ENCODE data around the gene MEG3. TPM values are rescaled to one million over a fixed set of nuclear protein-coding genes. Genes with fewer than 3 reads are reported as not detected.

The MEG3 gene
- total and polyA plus RNA-seq, 2 experiments from 2014 or later: not detected

DNA sequence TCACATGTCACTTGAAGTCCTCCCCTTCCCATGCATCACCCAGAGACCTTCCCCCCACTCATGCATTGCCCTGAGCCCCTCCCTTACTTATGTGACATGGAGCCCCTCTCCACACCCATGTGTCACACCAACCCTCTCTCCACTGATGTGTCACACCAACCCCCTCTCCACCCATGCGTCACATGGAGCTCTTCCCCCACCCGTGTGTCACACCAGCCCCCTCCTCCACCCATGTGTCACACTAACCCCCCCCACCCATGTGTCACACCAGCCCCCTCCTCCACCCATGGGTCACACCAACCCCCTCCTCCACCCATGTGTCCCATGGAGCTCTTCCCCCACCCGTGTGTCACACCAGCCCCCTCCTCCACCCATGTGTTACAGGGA is 47.2 kb downstream of the MEG3 start:
- Histone ChIP-seq H4K20me1 (replicated peaks; ENCODE audit: insufficient read depth) (no peaks in the 10 kb centered on the region), H3K36me3 (ENCODE audit: insufficient read depth) (no peaks in the 10 kb centered on the region), H3K79me2 (replicated peaks; ENCODE audit: insufficient read depth) (no peaks in the 10 kb centered on the region), H2AFZ (no peak overlapping the region), H3K4me1 (ENCODE audit: insufficient read depth) (no peaks in the 10 kb centered on the region), H3F3A (replicated peaks; ENCODE audit: low read depth) (no peaks in the 10 kb centered on the region), H3K9me2 (ENCODE audit: insufficient read depth) (no peaks in the 10 kb centered on the region), H3K4me3 (no peak overlapping the region), H3K27me3 (ENCODE audit: insufficient read depth) (no peaks in the 10 kb centered on the region), H3K27ac (ENCODE audit: low read depth) (no peak overlapping the region), H3K4me2 (no peak overlapping the region)
- Mint-ChIP-seq H3K4me1 (no peaks in the 10 kb centered on the region), H3K4me3 (no peak overlapping the region), H3K9me3 (peaks cover 24% of the 10 kb centered on the region), H3K27ac (no peak overlapping the region), H3K27me3 (ENCODE audit: insufficient read depth, low read depth, poor library complexity) (peaks cover 19% of the 10 kb centered on the region), H3K36me3 (ENCODE audit: low read depth) (peaks cover 11% of the 10 kb centered on the region)
- DNase-seq (ENCODE audit: low spot score): no peak
- TF ChIP-seq JUNB (IDR thresholded peaks at IDR 0.05; ENCODE audit: unreplicated experiment): no peak
- ATAC-seq: no peak

DNA sequence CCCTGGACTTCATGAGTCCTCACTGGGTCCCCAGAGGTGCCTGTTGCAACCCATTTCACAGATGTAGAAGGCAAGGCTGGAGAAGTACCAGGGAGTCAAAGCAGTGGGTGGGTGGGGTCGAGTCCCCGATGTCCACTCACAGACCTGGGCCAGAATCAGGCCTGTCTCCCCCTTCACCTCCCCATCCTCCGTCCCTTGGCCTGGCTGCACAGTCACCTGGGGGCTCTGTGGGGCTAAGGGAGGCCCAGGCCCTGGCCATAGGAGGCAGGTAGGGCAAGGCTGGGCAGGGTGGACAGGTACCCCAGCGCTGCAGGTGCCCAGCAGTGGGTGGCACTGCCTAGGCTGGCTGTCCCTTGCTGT is 48.1 kb downstream of the MEG3 start:
- peaks cover 24% of the 10 kb centered on the region for H3K9me3 Mint-ChIP-seq
- no peak for DNase-seq (ENCODE audit: low spot score)
- Histone ChIP-seq H3K79me2 (replicated peaks; ENCODE audit: insufficient read depth) (no peaks in the 10 kb centered on the region), H3K27ac (ENCODE audit: low read depth) (no peak overlapping the region), H3K36me3 (ENCODE audit: insufficient read depth) (no peaks in the 10 kb centered on the region), H3K27me3 (ENCODE audit: insufficient read depth) (no peaks in the 10 kb centered on the region), H3F3A (replicated peaks; ENCODE audit: low read depth) (no peaks in the 10 kb centered on the region), H4K20me1 (replicated peaks; ENCODE audit: insufficient read depth) (no peaks in the 10 kb centered on the region), H3K9me2 (ENCODE audit: insufficient read depth) (no peaks in the 10 kb centered on the region), H3K4me1 (ENCODE audit: insufficient read depth) (no peaks in the 10 kb centered on the region), H3K4me2 (no peak overlapping the region), H3K4me3 (no peak overlapping the region), H2AFZ (no peak overlapping the region)
- ATAC-seq: no peak
- TF ChIP-seq, protein P1, sequence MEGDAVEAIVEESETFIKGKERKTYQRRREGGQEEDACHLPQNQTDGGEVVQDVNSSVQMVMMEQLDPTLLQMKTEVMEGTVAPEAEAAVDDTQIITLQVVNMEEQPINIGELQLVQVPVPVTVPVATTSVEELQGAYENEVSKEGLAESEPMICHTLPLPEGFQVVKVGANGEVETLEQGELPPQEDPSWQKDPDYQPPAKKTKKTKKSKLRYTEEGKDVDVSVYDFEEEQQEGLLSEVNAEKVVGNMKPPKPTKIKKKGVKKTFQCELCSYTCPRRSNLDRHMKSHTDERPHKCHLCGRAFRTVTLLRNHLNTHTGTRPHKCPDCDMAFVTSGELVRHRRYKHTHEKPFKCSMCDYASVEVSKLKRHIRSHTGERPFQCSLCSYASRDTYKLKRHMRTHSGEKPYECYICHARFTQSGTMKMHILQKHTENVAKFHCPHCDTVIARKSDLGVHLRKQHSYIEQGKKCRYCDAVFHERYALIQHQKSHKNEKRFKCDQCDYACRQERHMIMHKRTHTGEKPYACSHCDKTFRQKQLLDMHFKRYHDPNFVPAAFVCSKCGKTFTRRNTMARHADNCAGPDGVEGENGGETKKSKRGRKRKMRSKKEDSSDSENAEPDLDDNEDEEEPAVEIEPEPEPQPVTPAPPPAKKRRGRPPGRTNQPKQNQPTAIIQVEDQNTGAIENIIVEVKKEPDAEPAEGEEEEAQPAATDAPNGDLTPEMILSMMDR (conservative IDR thresholded peaks at IDR 0.05; ENCODE audit: low read depth in 2 of 2): no peak
- peaks cover 11% of the 10 kb centered on the region for H3K36me3 Mint-ChIP-seq (ENCODE audit: low read depth)
- peaks cover 17% of the 10 kb centered on the region for H3K27me3 Mint-ChIP-seq (ENCODE audit: insufficient read depth, low read depth, poor library complexity)
- H3K4me1 Mint-ChIP-seq: no peaks in the 10 kb centered on the region
- no peak overlapping the region for H3K27ac Mint-ChIP-seq
- no peak overlapping the region for H3K4me3 Mint-ChIP-seq

DNA sequence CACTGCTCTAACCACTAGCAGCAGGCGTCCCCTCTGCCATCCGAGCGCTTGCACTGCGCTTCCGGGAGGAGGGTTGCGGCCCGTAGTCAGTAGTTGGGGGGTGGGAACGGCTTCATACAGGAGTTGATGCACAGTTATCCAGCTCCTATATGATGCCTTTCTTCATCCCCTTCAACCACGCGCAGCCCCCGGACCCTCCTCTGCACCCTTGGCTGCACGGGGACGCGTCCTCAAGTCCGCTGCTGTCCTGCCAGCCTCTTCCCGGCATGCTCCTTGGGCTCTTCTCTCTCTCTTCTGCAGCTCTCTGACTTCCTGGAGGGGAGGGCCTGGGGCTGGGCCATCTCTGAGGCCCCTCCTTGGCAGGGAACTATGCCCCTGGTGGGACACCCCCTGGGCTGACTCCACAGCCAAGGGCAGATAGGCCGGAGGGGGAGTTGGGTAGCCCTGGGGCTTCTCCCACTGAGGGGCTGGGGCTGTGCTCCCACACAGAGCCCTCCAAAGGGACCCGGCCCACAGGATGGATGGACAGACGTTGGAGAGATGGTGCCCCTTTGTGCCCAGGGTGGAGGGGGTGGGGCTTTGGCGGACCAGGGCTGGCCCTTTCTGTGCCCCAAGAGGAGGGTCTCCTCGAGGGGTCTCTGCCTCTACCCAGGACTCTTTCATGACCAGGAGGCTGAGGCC is 48.6 kb downstream of the MEG3 start:
- Histone ChIP-seq H4K20me1 (replicated peaks; ENCODE audit: insufficient read depth) (no peaks in the 10 kb centered on the region), H2AFZ (no peak overlapping the region), H3K4me3 (no peak overlapping the region), H3F3A (replicated peaks; ENCODE audit: low read depth) (no peaks in the 10 kb centered on the region), H3K4me1 (ENCODE audit: insufficient read depth) (no peaks in the 10 kb centered on the region), H3K79me2 (replicated peaks; ENCODE audit: insufficient read depth) (no peaks in the 10 kb centered on the region), H3K4me2 (no peak overlapping the region), H3K27me3 (ENCODE audit: insufficient read depth) (no peaks in the 10 kb centered on the region), H3K27ac (ENCODE audit: low read depth) (no peak overlapping the region), H3K9me2 (ENCODE audit: insufficient read depth) (no peaks in the 10 kb centered on the region), H3K36me3 (ENCODE audit: insufficient read depth) (no peaks in the 10 kb centered on the region)
- Mint-ChIP-seq H3K4me1 (no peaks in the 10 kb centered on the region), H3K27ac (no peak overlapping the region), H3K9me3 (peaks cover 24% of the 10 kb centered on the region), H3K36me3 (ENCODE audit: low read depth) (peaks cover 11% of the 10 kb centered on the region), H3K4me3 (no peak overlapping the region), H3K27me3 (ENCODE audit: insufficient read depth, low read depth, poor library complexity) (peaks cover 17% of the 10 kb centered on the region)
- ATAC-seq (no peak), DNase-seq (ENCODE audit: low spot score) (no peak)
- no peak for TF ChIP-seq ZNF114 (CRISPR knock-in tag; IDR thresholded peaks at IDR 0.05)
- TF ChIP-seq, protein P2, sequence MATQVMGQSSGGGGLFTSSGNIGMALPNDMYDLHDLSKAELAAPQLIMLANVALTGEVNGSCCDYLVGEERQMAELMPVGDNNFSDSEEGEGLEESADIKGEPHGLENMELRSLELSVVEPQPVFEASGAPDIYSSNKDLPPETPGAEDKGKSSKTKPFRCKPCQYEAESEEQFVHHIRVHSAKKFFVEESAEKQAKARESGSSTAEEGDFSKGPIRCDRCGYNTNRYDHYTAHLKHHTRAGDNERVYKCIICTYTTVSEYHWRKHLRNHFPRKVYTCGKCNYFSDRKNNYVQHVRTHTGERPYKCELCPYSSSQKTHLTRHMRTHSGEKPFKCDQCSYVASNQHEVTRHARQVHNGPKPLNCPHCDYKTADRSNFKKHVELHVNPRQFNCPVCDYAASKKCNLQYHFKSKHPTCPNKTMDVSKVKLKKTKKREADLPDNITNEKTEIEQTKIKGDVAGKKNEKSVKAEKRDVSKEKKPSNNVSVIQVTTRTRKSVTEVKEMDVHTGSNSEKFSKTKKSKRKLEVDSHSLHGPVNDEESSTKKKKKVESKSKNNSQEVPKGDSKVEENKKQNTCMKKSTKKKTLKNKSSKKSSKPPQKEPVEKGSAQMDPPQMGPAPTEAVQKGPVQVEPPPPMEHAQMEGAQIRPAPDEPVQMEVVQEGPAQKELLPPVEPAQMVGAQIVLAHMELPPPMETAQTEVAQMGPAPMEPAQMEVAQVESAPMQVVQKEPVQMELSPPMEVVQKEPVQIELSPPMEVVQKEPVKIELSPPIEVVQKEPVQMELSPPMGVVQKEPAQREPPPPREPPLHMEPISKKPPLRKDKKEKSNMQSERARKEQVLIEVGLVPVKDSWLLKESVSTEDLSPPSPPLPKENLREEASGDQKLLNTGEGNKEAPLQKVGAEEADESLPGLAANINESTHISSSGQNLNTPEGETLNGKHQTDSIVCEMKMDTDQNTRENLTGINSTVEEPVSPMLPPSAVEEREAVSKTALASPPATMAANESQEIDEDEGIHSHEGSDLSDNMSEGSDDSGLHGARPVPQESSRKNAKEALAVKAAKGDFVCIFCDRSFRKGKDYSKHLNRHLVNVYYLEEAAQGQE (IDR thresholded peaks at IDR 0.05; ENCODE audit: unreplicated experiment): no peak

Data from GM23338 (cell line).